Urinary bladder (tissue), 4 donors: ENCODE data around the gene CELF6. TPM values are rescaled to one million over a fixed set of nuclear protein-coding genes. Genes with fewer than 3 reads are reported as not detected.
"Not testable (repeated sequence)": the region's sequence is repeated elsewhere in the genome, so short reads cannot be mapped to it uniquely, and the experiment has no call there.

Source experiments
- DNase-seq: peaks from one replicate; pipeline ENCODE4 v3.0.0-alpha.2; 2015; ENCODE audit errors: extremely low spot score
- H3K27ac ChIP-seq: one replicate; pipeline ENCODE4 v1.5.1; 2013; ENCODE audit warnings: low read depth, mild to moderate bottlenecking, moderate library complexity
- H3K36me3 ChIP-seq: one replicate; pipeline ENCODE4 v1.6.1; 2013; ENCODE audit warnings: mild to moderate bottlenecking, moderate library complexity; ENCODE audit not compliant: insufficient read depth
- H3K4me1 ChIP-seq: one replicate; pipeline ENCODE4 v1.6.1; 2013; ENCODE audit warnings: mild to moderate bottlenecking, moderate library complexity; ENCODE audit not compliant: insufficient read depth
- H3K4me3 ChIP-seq: one replicate; pipeline ENCODE4 v1.5.1; 2013; ENCODE audit warnings: low read depth, low read length
- WGBS: extraction: QIAGEN DNeasy Blood & Tissue Kit; methylation state at CpG from one replicate; pipeline ENCODE4 v1.1.7; 2013; 5-methylcytosine and 5-hydroxymethylcytosine counted together
- polyA plus RNA-seq: library from polyadenylated mRNA; stranded (reverse); fragments of 200-250 nt; gene quantifications from one replicate; pipeline ENCODE4 v1.2.3, GENCODE V29; 2013
- total RNA-seq: library from RNA; depleted of rRNA; stranded (reverse); fragments of >200 nt; gene quantifications from one replicate; pipeline ENCODE4 v1.2.3, GENCODE V29; 2014
- donor health status: healthy with polysubstance abuse.
- donor health status: healthy.

The CELF6 gene
- total and polyA plus RNA-seq, 2 donors = 1.5 to 3.0 TPM

- not testable (repeated sequence) for H3K4me1 ChIP-seq, H3K4me3 ChIP-seq, H3K27ac ChIP-seq, DNase-seq, H3K36me3 ChIP-seq
These were observed 44.2 kb downstream of the CELF6 start for GRCh38 chr15:72275635-72276325.

GRCh38 chr15:72272997-72273352 lies 47.0 kb downstream of the CELF6 start:
- H3K36me3 ChIP-seq = no peaks in the 10 kb centered on the region
- H3K4me3 ChIP-seq = peak overlapping the region; percentile 28
- no peak for DNase-seq
- H3K27ac ChIP-seq = peak overlapping the region; percentile 3
- 44% methylated on average over 10 of the region's 10 CpGs for WGBS
- H3K4me1 ChIP-seq = no peaks in the 10 kb centered on the region

GRCh38 chr15:72272213-72272996 lies 47.6 kb downstream of the CELF6 start, which contains the start of gene PARP6:
TSS of gene PARP6 (minus strand) at chr15:72272554. CDS start at chr15:72267477, 5,077 bp downstream.
- H3K4me3 ChIP-seq = peak within 1 kb of the TSS; percentile 77
- H3K27ac ChIP-seq = peak within 1 kb of the TSS; percentile 86
- no peaks in the 10 kb centered on the region for H3K4me1 ChIP-seq
- no peaks in the 10 kb centered on the region for H3K36me3 ChIP-seq
- under 1% methylated on average over 82 of the region's 82 CpGs for WGBS
- peak; percentile 94 for DNase-seq

- WGBS = 4% methylated on average over 13 of the region's 13 CpGs
- Histone ChIP-seq H3K36me3 (no peaks in the 10 kb centered on the region), H3K27ac (peak overlapping the region; percentile 86), H3K4me3 (peak overlapping the region; percentile 77), H3K4me1 (no peaks in the 10 kb centered on the region)
- no peak for DNase-seq
These were observed 48.1 kb downstream of the CELF6 start for GRCh38 chr15:72271895-72272212.

- DNase-seq = no peak
- no peaks in the 10 kb centered on the region for H3K36me3 ChIP-seq
- no peaks in the 10 kb centered on the region for H3K4me1 ChIP-seq
- no peak overlapping the region for H3K27ac ChIP-seq
- 81% methylated on average over 4 of the region's 4 CpGs for WGBS
- no peak overlapping the region for H3K4me3 ChIP-seq
These were observed 48.7 kb downstream of the CELF6 start for GRCh38 chr15:72271221-72271620.

- H3K36me3 ChIP-seq = peaks cover 3% of the 10 kb centered on the region
- no peaks in the 10 kb centered on the region for H3K4me1 ChIP-seq
These were observed 50.2 kb downstream of the CELF6 start for GRCh38 chr15:72269739-72270138.

GRCh38 chr15:72265031-72265430 lies 54.9 kb downstream of the CELF6 start:
- no peak for DNase-seq
- Histone ChIP-seq H3K4me1 (no peaks in the 10 kb centered on the region), H3K27ac (no peak overlapping the region), H3K4me3 (no peak overlapping the region), H3K36me3 (peaks cover 15% of the 10 kb centered on the region)
- 95% methylated on average over 5 of the region's 5 CpGs for WGBS

More at GRCh38 chr15:72269739-72270138, 50.2 kb downstream of the CELF6 start:
- DNase-seq = no peak
- no peak overlapping the region for H3K27ac ChIP-seq
- H3K4me3 ChIP-seq = no peak overlapping the region
- 94% methylated on average over 4 of the region's 4 CpGs for WGBS

GRCh38 chr15:72252663-72253299 lies 67.2 kb downstream of the CELF6 start:
- Histone ChIP-seq H3K4me3 (no peak overlapping the region), H3K27ac (no peak overlapping the region), H3K4me1 (no peaks in the 10 kb centered on the region), H3K36me3 (peaks cover 12% of the 10 kb centered on the region)
- no peak for DNase-seq
- WGBS = 96% methylated on average over 10 of the region's 10 CpGs

- DNase-seq = no peak
- Histone ChIP-seq H3K27ac (no peak overlapping the region), H3K36me3 (peaks cover 5% of the 10 kb centered on the region), H3K4me3 (no peak overlapping the region), H3K4me1 (no peaks in the 10 kb centered on the region)
- whole genome bisulfite sequencing = 88% methylated on average over 3 of the region's 3 CpGs
These were observed 70.7 kb downstream of the CELF6 start for GRCh38 chr15:72249142-72249810.

- Histone ChIP-seq H3K36me3 (peaks cover 6% of the 10 kb centered on the region), H3K4me1 (no peaks in the 10 kb centered on the region), H3K27ac (no peak overlapping the region), H3K4me3 (no peak overlapping the region)
- WGBS = 96% methylated on average over 1 of the region's 1 CpG
- no peak for DNase-seq
These were observed 71.4 kb downstream of the CELF6 start for GRCh38 chr15:72248514-72248913.

- no peak overlapping the region for H3K4me3 ChIP-seq
- no peak for DNase-seq
- H3K4me1 ChIP-seq = no peaks in the 10 kb centered on the region
- peaks cover 6% of the 10 kb centered on the region for H3K36me3 ChIP-seq
- WGBS = 38% methylated on average over 2 of the region's 2 CpGs
- no peak overlapping the region for H3K27ac ChIP-seq
These were observed 77.1 kb downstream of the CELF6 start for GRCh38 chr15:72242775-72243370.

GRCh38 chr15:72239652-72240051 lies 80.3 kb downstream of the CELF6 start:
- DNase-seq = no peak
- H3K36me3 ChIP-seq = peaks cover 6% of the 10 kb centered on the region
- no peak overlapping the region for H3K4me3 ChIP-seq
- no peaks in the 10 kb centered on the region for H3K4me1 ChIP-seq
- no peak overlapping the region for H3K27ac ChIP-seq

- Histone ChIP-seq H3K36me3 (peaks cover 4% of the 10 kb centered on the region), H3K27ac (no peak overlapping the region), H3K4me3 (no peak overlapping the region), H3K4me1 (no peaks in the 10 kb centered on the region)
- WGBS = 98% methylated on average over 3 of the region's 3 CpGs
- DNase-seq = no peak
These were observed 81.4 kb downstream of the CELF6 start for GRCh38 chr15:72238586-72238985.
